Measurements from ENCODE around the gene ARID4B.

GRCh38 chr1:235299169-235299858, 28.7 kb downstream of the ARID4B start:
- TF ChIP-seq CTCF (IDR thresholded peaks at IDR 0.05) (no peak), POLR2A (IDR thresholded peaks at IDR 0.05) (no peak)

All from heart left ventricle (tissue), 13 donors.